BLaER1 treated with 17β-estradiol and CSF1 and Interleukin-3, amounts not matched to agents 10 nM and 100 nM (cell line): Measurements from ENCODE around the gene KIF18A.
"Not testable (repeated sequence)": the region's sequence is repeated elsewhere in the genome, so short reads cannot be mapped to it uniquely, and the experiment has no call there.

Experiments
- H3K27ac ChIP-seq, 11 experiments: shearing (Covaris generic); formaldehyde crosslinking; 2 replicates each; pipeline ENCODE4 v1.8.1; 2022
- H3K27me3 ChIP-seq, 11 experiments: shearing (Covaris generic); formaldehyde crosslinking; 2 replicates each; pipeline ENCODE4 v1.8.1; 2022
- H3K36me3 ChIP-seq, 11 experiments: shearing (Covaris generic); formaldehyde crosslinking; 2 replicates each; pipeline ENCODE4 v1.8.1; 2022
- H3K4me1 ChIP-seq, 10 experiments: shearing (Covaris generic); formaldehyde crosslinking; 2 replicates each; pipeline ENCODE4 v1.8.1; 2022
- H3K4me2 ChIP-seq, 11 experiments: shearing (Covaris generic); formaldehyde crosslinking; 2 replicates each; pipeline ENCODE4 v1.8.1; 2022
- H3K4me3 ChIP-seq, 10 experiments: shearing (Covaris generic); formaldehyde crosslinking; 2 replicates each; pipeline ENCODE4 v1.8.1; 2022
- H3K9ac ChIP-seq, 11 experiments: shearing (Covaris generic); formaldehyde crosslinking; 2 replicates each; pipeline ENCODE4 v1.8.1; 2022
- H3K9me3 ChIP-seq, 11 experiments: shearing (Covaris generic); formaldehyde crosslinking; replicated peaks in 1 of 11; 2 replicates each; pipeline ENCODE4 v1.8.1; 2022
- H4K20me1 ChIP-seq, 11 experiments: shearing (Covaris generic); formaldehyde crosslinking; 2 replicates each; pipeline ENCODE4 v1.8.1; 2022
- Cebpa-rat ChIP-seq, 11 experiments: shearing (Covaris generic); IDR thresholded peaks; 2 replicates each; pipeline ENCODE4 v1.8.1; 2022

The KIF18A gene

DNA sequence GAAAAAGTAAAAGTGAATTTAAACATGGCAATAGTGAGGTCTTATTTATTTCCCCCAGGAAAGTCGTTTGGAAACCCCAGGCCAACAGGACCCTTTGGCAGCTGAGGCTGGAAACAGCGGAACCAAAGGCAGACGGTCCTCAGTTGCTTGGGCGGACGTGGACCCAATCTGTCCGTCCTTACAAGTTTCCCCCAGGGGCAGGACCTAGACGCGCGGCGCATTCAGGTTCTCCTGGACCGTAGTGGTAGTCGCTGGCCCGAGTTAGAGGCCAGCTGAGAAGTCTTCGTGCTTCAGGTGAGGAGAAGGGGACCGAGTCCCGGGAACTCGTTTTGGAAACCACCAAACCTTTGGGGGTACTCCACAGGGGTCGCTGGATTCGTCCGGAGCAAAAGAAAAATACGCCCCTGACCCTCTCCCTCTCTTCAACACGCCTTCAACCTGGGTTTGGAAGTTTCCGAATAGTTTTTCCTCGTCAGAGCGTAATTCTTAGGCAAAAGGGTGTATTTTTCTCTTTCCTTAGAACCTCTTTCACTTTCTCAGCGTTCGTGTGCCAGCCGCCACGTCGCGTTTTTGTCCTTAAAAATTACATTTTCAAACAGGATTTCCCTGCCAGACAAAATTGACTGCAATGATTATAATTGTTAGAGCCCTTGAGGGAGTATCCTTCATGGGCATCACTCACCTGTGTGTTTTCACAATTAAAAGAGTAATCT is 2.3 kb upstream of the KIF18A start:
- Histone ChIP-seq H3K4me1 (peaks cover 28 to 47% (median 43%) of the 10 kb centered on the region in 10 experiments), H3K9me3 (no peaks in the 10 kb centered on the region), H3K36me3 (peaks cover 11 to 20% (median 17%) of the 10 kb centered on the region in 11 experiments; a peak in 18 of 22 replicates), H3K9ac (peak overlapping the region; percentile 79 to 91 (median 89)), H3K27ac (peak overlapping the region; percentile 79 to 89 (median 85)), H3K4me3 (peak overlapping the region; percentile 70 to 85 (median 80)), H4K20me1 (no peaks in the 10 kb centered on the region; a peak in 1 of 22 replicates), H3K4me2 (peak overlapping the region; percentile 75 to 93 (median 88)), H3K27me3 (no peaks in the 10 kb centered on the region)
- no peak for TF ChIP-seq Cebpa-rat (IDR thresholded peaks at IDR 0.05)

GRCh38 chr11:28108958-28109357 is 1.0 kb upstream of the KIF18A start:
- H3K27me3 ChIP-seq = no peaks in the 10 kb centered on the region
- H3K27ac ChIP-seq = peak overlapping the region in 10 of 11 experiments; percentile 74 to 92 (median 84); a peak in 16 of 22 replicates
- peak overlapping the region; percentile 63 to 83 (median 78); a peak in 16 of 20 replicates for H3K4me3 ChIP-seq
- H3K36me3 ChIP-seq = peaks cover 4 to 7% (median 4%) of the 10 kb centered on the region in 11 experiments; a peak in 17 of 22 replicates
- H3K9ac ChIP-seq = peak overlapping the region in 8 of 11 experiments; percentile 77 to 89 (median 86); a peak in 12 of 22 replicates
- H4K20me1 ChIP-seq = peaks cover 0 to 7% (median 0%) of the 10 kb centered on the region in 11 experiments; a peak in 1 of 22 replicates
- peak overlapping the region; percentile 75 to 93 (median 85); a peak in 17 of 22 replicates for H3K4me2 ChIP-seq
- no peak for TF ChIP-seq Cebpa-rat (IDR thresholded peaks at IDR 0.05)
- peaks cover 28 to 48% (median 43%) of the 10 kb centered on the region in 10 experiments for H3K4me1 ChIP-seq
- no peaks in the 10 kb centered on the region for H3K9me3 ChIP-seq

DNA sequence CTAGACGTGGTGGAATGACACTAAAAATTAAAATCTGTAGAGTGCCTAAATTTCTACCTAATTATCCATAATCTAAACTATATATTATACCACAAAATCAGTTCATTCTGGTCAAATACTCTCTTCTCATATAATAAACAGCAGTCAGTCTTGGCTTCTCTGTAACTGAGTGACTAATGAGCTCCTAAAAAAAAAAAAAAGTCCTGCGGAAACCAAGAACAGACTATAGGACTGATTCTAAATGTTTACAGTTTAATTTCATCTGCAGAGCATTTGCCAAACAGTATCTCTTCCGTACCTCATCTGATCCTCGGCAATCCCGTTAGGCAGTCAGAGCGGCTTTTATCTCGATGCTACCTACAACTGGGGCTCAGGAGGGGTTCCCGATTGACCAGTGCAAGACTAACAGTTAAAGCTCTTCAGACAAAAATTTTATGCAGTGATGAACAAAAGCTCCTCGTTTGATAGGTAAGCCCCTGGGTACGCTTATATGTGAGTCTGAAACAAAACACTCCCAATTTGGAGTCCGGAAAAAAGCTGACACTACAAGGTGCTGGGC is 686 bp downstream of the KIF18A start:
- H3K27me3 ChIP-seq = no peaks in the 10 kb centered on the region
- peak overlapping the region; percentile 48 to 92 (median 85) for H3K27ac ChIP-seq
- H3K9ac ChIP-seq = peak overlapping the region; percentile 72 to 89 (median 86)
- H3K4me2 ChIP-seq = peak overlapping the region; percentile 68 to 92 (median 83)
- H3K36me3 ChIP-seq = no peaks in the 10 kb centered on the region
- peaks cover 28 to 48% (median 43%) of the 10 kb centered on the region in 10 experiments for H3K4me1 ChIP-seq
- H3K9me3 ChIP-seq = no peaks in the 10 kb centered on the region
- peak overlapping the region; percentile 63 to 83 (median 78) for H3K4me3 ChIP-seq
- TF ChIP-seq Cebpa-rat (IDR thresholded peaks at IDR 0.05) = no peak
- H4K20me1 ChIP-seq = peaks cover 0 to 7% (median 0%) of the 10 kb centered on the region in 11 experiments; a peak in 1 of 22 replicates

DNA sequence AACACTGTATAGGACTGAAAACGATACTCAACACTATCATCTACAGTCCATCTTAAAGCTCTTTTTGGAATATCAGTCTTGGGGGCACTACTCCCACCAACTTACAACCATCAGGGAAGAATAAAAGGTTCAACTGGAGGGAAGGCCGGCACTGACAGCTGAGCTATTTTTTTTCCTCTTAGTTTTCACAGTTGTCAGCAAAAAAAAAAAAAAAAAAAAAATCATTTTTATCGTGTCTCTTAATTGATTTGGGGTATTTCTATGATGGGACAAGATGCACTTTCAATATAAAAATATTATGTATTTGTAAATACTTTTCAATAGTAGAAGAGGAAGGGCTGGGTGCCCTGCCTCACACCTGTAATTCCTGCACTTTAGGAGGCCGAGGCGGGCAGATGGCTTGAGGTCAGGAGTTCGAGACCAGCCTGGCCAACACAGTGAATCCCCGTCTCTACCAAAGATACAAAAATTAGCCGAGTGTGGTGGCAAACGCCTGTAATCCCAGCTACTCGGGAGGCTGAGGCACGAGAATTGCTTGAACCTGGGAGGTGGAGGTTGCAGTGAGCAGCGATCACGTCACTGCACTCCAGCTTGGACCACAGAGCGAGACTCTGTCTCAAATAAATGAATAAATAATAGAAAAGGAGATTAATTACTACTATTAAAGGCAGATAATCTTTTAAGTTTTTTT is 1.5 kb downstream of the KIF18A start:
- H3K9me3 ChIP-seq = no peaks in the 10 kb centered on the region
- peak overlapping the region; percentile 63 to 83 (median 78) for H3K4me3 ChIP-seq
- H3K4me2 ChIP-seq = peak overlapping the region; percentile 68 to 92 (median 83)
- H3K9ac ChIP-seq = peak overlapping the region; percentile 72 to 89 (median 86); a peak in 19 of 22 replicates
- H4K20me1 ChIP-seq = peaks cover 0 to 7% (median 0%) of the 10 kb centered on the region in 11 experiments; a peak in 1 of 22 replicates
- peaks cover 0 to 6% (median 0%) of the 10 kb centered on the region in 11 experiments; a peak in 2 of 22 replicates for H3K36me3 ChIP-seq
- TF ChIP-seq Cebpa-rat (IDR thresholded peaks at IDR 0.05) = no peak
- H3K27me3 ChIP-seq = no peaks in the 10 kb centered on the region
- H3K27ac ChIP-seq = peak overlapping the region in 8 of 11 experiments; percentile 75 to 92 (median 87); a peak in 8 of 22 replicates
- H3K4me1 ChIP-seq = peaks cover 28 to 47% (median 41%) of the 10 kb centered on the region in 10 experiments

- H3K9me3 ChIP-seq = no peaks in the 10 kb centered on the region
- TF ChIP-seq Cebpa-rat (IDR thresholded peaks at IDR 0.05) = no peak
- peaks cover 0 to 7% (median 0%) of the 10 kb centered on the region in 11 experiments; a peak in 1 of 22 replicates for H4K20me1 ChIP-seq
- peaks cover 0 to 6% (median 0%) of the 10 kb centered on the region in 11 experiments; a peak in 2 of 22 replicates for H3K36me3 ChIP-seq
- H3K27ac ChIP-seq = no peak overlapping the region
- H3K27me3 ChIP-seq = no peaks in the 10 kb centered on the region
- peak overlapping the region in 10 of 11 experiments; percentile 68 to 92 (median 84); a peak in 18 of 22 replicates for H3K4me2 ChIP-seq
- H3K4me3 ChIP-seq = peak overlapping the region in 4 of 10 experiments; percentile 76 to 82 (median 80); a peak in 5 of 20 replicates
- H3K4me1 ChIP-seq = peaks cover 22 to 41% (median 35%) of the 10 kb centered on the region in 10 experiments
- H3K9ac ChIP-seq = no peak overlapping the region
These were observed 2.1 kb downstream of the KIF18A start for GRCh38 chr11:28105869-28106268.

GRCh38 chr11:28104984-28105383 is 3.0 kb downstream of the KIF18A start:
- Histone ChIP-seq H4K20me1 (peaks cover 0 to 7% (median 0%) of the 10 kb centered on the region in 11 experiments; a peak in 1 of 22 replicates), H3K4me3 (no peak overlapping the region), H3K27me3 (no peaks in the 10 kb centered on the region), H3K36me3 (peaks cover 0 to 6% (median 0%) of the 10 kb centered on the region in 11 experiments; a peak in 2 of 22 replicates), H3K4me2 (peak overlapping the region in 3 of 11 experiments; percentile 73 to 88 (median 83); a peak in 3 of 22 replicates), H3K9me3 (no peaks in the 10 kb centered on the region), H3K27ac (no peak overlapping the region), H3K4me1 (peaks cover 21 to 39% (median 33%) of the 10 kb centered on the region in 10 experiments), H3K9ac (no peak overlapping the region)
- no peak for TF ChIP-seq Cebpa-rat (IDR thresholded peaks at IDR 0.05)

- no peaks in the 10 kb centered on the region for H3K27me3 ChIP-seq
- peaks cover 17 to 34% (median 27%) of the 10 kb centered on the region in 10 experiments for H3K4me1 ChIP-seq
- no peak overlapping the region for H3K9ac ChIP-seq
- H4K20me1 ChIP-seq = peaks cover 0 to 7% (median 0%) of the 10 kb centered on the region in 11 experiments; a peak in 1 of 22 replicates
- TF ChIP-seq Cebpa-rat (IDR thresholded peaks at IDR 0.05) = no peak
- H3K36me3 ChIP-seq = peaks cover 0 to 6% (median 0%) of the 10 kb centered on the region in 11 experiments; a peak in 2 of 22 replicates
- no peak overlapping the region for H3K4me3 ChIP-seq
- H3K9me3 ChIP-seq = no peaks in the 10 kb centered on the region
- no peak overlapping the region; a peak in 1 of 22 replicates for H3K4me2 ChIP-seq
- H3K27ac ChIP-seq = no peak overlapping the region
These were observed 3.5 kb downstream of the KIF18A start for GRCh38 chr11:28104425-28104824.

GRCh38 chr11:28102300-28102699 is 5.7 kb downstream of the KIF18A start:
- not testable (repeated sequence) for H3K4me2 ChIP-seq, H3K4me3 ChIP-seq, H4K20me1 ChIP-seq, H3K27ac ChIP-seq, H3K9me3 ChIP-seq, H3K27me3 ChIP-seq, H3K9ac ChIP-seq
- H3K4me1 ChIP-seq = peaks cover 14 to 22% (median 17%) of the 10 kb centered on the region in 10 experiments
- H3K36me3 ChIP-seq = peaks cover 0 to 16% (median 5%) of the 10 kb centered on the region in 11 experiments; a peak in 14 of 22 replicates
